Heart left ventricle (tissue), 16 donors: ENCODE data around the gene GGCX. TPM values are rescaled to one million over a fixed set of nuclear protein-coding genes. Genes with fewer than 3 reads are reported as not detected.
"Not testable (repeated sequence)": the region's sequence is repeated elsewhere in the genome, so short reads cannot be mapped to it uniquely, and the experiment has no call there.

Experiments used
- ATAC-seq, 4 donors: fragments of 200-7000 bp; cut with Tn5 transposase; one replicate each; pipeline ENCODE4 v1.9.1; 2020 to 2022; ENCODE audit warnings: moderate library complexity in 4 of 4, mild to moderate bottlenecking in 3 of 4, moderate number of reproducible peaks in 1 of 4
- DNase-seq, 5 donors: peaks; one replicate each; pipeline ENCODE4 v3.0.0-alpha.2; 2020
- H3K27ac ChIP-seq, 12 donors: fragments of 200-600 bp; sonication (generic) in 4 of 12; one replicate each; pipeline versions ENCODE4 v1.5.0 to v1.8.0; 2016 to 2022; ENCODE audit warnings: mild to moderate bottlenecking in 2 of 12
- H3K27me3 ChIP-seq, 9 donors: fragments of 200-600 bp; sonication (generic) in 2 of 9; one replicate each; pipeline versions ENCODE4 v1.5.1 to v1.8.0; 2016 to 2022; ENCODE audit warnings: mild to moderate bottlenecking in 3 of 9
- H3K36me3 ChIP-seq, 9 donors: fragments of 200-600 bp; sonication (generic) in 2 of 9; one replicate each; pipeline versions ENCODE4 v1.5.0 to v1.8.0; 2018 to 2022; ENCODE audit warnings: mild to moderate bottlenecking in 2 of 9
- H3K4me1 ChIP-seq, 12 donors: fragments of 200-600 bp; sonication (generic) in 4 of 12; one replicate each; pipeline versions ENCODE4 v1.5.0 to v1.8.0; 2016 to 2022; ENCODE audit warnings: mild to moderate bottlenecking in 3 of 12
- H3K4me3 ChIP-seq, 12 donors: fragments of 200-600 bp; sonication (generic) in 4 of 12; one replicate each; pipeline versions ENCODE4 v1.5.0 to v1.8.0; 2017 to 2022; ENCODE audit warnings: mild to moderate bottlenecking in 9 of 12, moderate library complexity in 4 of 12
- H3K9me3 ChIP-seq, 12 donors: fragments of 200-600 bp; sonication (generic) in 4 of 12; one replicate each; pipeline versions ENCODE4 v1.5.0 to v1.8.0; 2016 to 2022; ENCODE audit warnings: mild to moderate bottlenecking in 1 of 12
- POLR2A ChIP-seq, 2 donors: fragments of 450-650 bp; IDR thresholded peaks; one replicate each; pipeline ENCODE4 v1.6.1; 2017; ENCODE audit warnings: antibody characterized with exemption in 2 of 2, mild to moderate bottlenecking in 2 of 2, moderate library complexity in 2 of 2
- WGBS, 4 donors: extraction: QIAGEN DNeasy Blood & Tissue Kit in 2 of 4; methylation state at CpG; one replicate each; pipeline versions ENCODE4 v1.1.5 to v1.1.7; 2013 to 2018; 5-methylcytosine and 5-hydroxymethylcytosine counted together
- intact Hi-C, 10 donors: fragments of 100-400 bp; cut with DNase I; formaldehyde crosslinking; loops; one replicate each; pipeline versions ENCODE4 v1.11.1 to v1.14.2; 2022
- polyA plus RNA-seq, 2 donors: library from polyadenylated mRNA; stranded (reverse); fragments of 200-250 nt; gene quantifications; one replicate each; pipeline ENCODE4 v1.2.3, GENCODE V29; 2013
- total RNA-seq, 9 donors: library from RNA; depleted of rRNA in 2 of 9; stranded (reverse); fragments of >200 nt in 2 of 9; fragmentation: NEBNext Ultra II Directional in 3 of 9; extraction: Animal tissue kit (Norgen Biotek cat#: 25700) in 3 of 9; gene quantifications; one replicate each; pipeline versions ENCODE4 v1.1.0 to v1.2.4, GENCODE V29; 2016 to 2023
- TF ChIP-seq, protein P1 (sequence below), 12 donors: fragments of 200-600 bp; sonication (generic) in 4 of 12; IDR thresholded peaks; one replicate each; pipeline versions ENCODE4 v1.5.0 to v1.8.0; 2018 to 2022; ENCODE audit warnings: antibody characterized with exemption in 12 of 12, mild to moderate bottlenecking in 5 of 12
- donor health status: ischemic (EF 13 %, LVEDD 7.1; RV severe dilation, severe dysfunction).
- donor health status: healthy with polysubstance abuse.
- donor health status: DM: no; HTN: yes; CAD: no.
- donor health status: DM: no; HTN: no; CAD: no.
- donor health status: ischemic (EF 25% LVEDD 6.9; RV normal size, moderate dysfunction).
- donor health status: ischemic (EF 25% LVEDD 5.7; RV mildly dilated, moderate dysfunction).
- donor health status: healthy.
- donor health status: DM: yes; HTN: yes; CAD: no.
- donor health status: ischemic (EF 35%, LVEDD 5.7; RV mildly dilated, moderate dysfunction).
- donor health status: nonischemic (EF 11% LVEDD 7.7; RV severe dilation, severe dysfunction).
- donor health status: DM: yes; HTN: yes; CAD: no.
- donor health status: PGD.
- donor health status: ischemic (EF 29% LVEDD 5.4; RV normal size, mild dysfunction).
- donor health status: nonischemic (EF 23%, LVEDD 6.1; RV moderate dilation, normal function).

The GGCX gene
- total and polyA plus RNA-seq, 11 donors, result 12.6 to 30.7 (median 20.8) TPM

DNA sequence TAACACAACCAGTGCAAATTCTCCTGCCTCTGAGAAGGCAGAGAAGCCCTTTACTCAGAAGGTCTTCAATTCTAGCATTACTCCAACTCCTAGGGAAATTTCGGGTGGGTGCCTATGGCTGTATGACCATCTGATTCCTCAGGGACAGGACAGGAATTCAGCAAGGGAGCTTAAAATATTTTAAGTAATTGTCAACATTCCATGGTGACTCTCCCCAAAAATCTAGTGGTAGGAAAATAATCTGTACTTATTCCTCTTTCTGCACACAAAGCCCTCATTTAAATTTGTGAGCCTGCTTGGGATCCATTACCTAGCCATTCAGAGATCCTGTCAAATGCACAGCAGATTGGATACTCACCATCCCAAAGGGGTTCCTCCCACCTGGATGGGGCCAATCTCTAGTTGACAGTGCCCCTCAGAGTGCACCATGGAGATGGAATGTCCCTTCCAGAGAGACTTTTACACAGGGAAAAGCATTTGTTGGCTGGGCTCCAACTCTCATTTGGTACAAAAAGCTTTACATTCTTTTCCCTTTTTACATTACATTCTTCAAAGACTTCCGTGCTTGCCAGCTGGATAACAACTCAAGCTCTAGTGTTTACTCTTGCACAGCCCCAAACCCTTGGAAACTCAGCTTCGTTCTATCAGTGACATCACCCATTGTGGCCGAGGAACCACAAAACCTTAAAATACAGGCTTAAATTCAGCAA, 44.3 kb upstream of the GGCX start:
- H3K36me3 ChIP-seq, result peaks cover 0 to 37% (median 21%) of the 10 kb centered on the region in 9 donors
- TF ChIP-seq POLR2A (IDR thresholded peaks at IDR 0.05), result no peak
- TF ChIP-seq, protein P1, sequence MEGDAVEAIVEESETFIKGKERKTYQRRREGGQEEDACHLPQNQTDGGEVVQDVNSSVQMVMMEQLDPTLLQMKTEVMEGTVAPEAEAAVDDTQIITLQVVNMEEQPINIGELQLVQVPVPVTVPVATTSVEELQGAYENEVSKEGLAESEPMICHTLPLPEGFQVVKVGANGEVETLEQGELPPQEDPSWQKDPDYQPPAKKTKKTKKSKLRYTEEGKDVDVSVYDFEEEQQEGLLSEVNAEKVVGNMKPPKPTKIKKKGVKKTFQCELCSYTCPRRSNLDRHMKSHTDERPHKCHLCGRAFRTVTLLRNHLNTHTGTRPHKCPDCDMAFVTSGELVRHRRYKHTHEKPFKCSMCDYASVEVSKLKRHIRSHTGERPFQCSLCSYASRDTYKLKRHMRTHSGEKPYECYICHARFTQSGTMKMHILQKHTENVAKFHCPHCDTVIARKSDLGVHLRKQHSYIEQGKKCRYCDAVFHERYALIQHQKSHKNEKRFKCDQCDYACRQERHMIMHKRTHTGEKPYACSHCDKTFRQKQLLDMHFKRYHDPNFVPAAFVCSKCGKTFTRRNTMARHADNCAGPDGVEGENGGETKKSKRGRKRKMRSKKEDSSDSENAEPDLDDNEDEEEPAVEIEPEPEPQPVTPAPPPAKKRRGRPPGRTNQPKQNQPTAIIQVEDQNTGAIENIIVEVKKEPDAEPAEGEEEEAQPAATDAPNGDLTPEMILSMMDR (IDR thresholded peaks at IDR 0.05), result no peak

DNA sequence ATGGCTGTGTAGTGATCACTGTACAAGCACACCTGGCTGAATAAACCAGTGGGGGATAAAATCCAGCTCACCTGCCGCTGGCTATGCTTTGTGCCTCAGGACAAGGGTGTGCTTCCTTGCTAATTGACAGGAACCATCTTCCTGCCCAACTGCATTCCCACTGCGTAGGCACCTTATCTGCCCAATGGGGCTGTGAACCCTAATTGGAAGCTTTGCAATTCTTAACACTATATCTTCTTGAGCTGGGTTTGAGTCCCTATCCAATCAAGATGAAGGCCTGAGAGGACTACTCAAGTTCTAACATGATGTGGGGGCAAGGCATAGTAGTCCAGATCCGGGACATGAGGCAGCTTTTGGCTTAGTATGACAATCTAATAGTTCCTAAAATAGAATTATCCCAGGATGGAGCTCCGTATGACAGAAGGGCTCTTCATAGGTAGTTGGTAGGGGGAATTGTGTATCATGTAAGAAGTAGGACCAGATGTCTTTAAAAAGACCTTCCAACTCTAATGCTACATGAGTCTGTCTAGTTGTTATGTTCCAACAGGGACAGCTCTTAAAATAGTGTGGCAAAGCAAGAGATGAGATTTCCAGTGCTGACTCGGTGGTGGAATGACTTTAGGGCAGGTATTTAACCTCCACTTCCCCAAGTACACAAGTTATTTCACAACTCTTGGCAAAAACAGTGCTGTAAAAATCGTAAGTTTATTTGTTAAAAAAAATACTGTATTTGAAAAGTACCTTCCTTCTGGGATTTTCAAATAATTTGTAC, 43.5 kb upstream of the GGCX start:
- WGBS, 4 donors, result 46 to 51% (median 48%) methylated on average over 6 of the region's 6 CpGs
- TF ChIP-seq, protein P1 (IDR thresholded peaks at IDR 0.05), result no peak
- no peak for TF ChIP-seq POLR2A (IDR thresholded peaks at IDR 0.05)
- peaks cover 0 to 78% (median 55%) of the 10 kb centered on the region in 12 donors for H3K4me1 ChIP-seq
- H3K27ac ChIP-seq, result peak overlapping the region; percentile 10 to 90 (median 78)
- DNase-seq, result peak in 1 of 5 donors; percentile 11
- peak overlapping the region in 3 of 12 donors; percentile 7 to 77 (median 77) for H3K4me3 ChIP-seq
- no peaks in the 10 kb centered on the region for H3K27me3 ChIP-seq
- H3K36me3 ChIP-seq, result peaks cover 0 to 38% (median 21%) of the 10 kb centered on the region in 9 donors
- intact Hi-C loops, result loop anchor here in 3 of 10 donors (5.0 kb wide), 3 partner anchors 37 to 182 kb away; partner anchors contain the start of gene GGCX (in 2 of the 3)
- peak in 1 of 4 donors; percentile 3 for ATAC-seq
- no peaks in the 10 kb centered on the region for H3K9me3 ChIP-seq

More for the DNA sequence above, 44.3 kb upstream of the GGCX start:
- Histone ChIP-seq H3K4me1 (peaks cover 0 to 85% (median 60%) of the 10 kb centered on the region in 12 donors), H3K27ac (peak overlapping the region in 11 of 12 donors; percentile 10 to 90 (median 79)), H3K9me3 (no peaks in the 10 kb centered on the region), H3K4me3 (no peak overlapping the region), H3K27me3 (no peaks in the 10 kb centered on the region)
- DNase-seq, result peak in 1 of 5 donors; percentile 12
- WGBS, 4 donors, result 59 to 71% (median 62%) methylated on average over 4 of the region's 4 CpGs
- no peak for ATAC-seq
- intact Hi-C loops, result loop anchor here in 1 of 10 donors (5.0 kb wide), 1 partner anchor 183 kb away; no protein-coding TSS in a partner anchor

DNA sequence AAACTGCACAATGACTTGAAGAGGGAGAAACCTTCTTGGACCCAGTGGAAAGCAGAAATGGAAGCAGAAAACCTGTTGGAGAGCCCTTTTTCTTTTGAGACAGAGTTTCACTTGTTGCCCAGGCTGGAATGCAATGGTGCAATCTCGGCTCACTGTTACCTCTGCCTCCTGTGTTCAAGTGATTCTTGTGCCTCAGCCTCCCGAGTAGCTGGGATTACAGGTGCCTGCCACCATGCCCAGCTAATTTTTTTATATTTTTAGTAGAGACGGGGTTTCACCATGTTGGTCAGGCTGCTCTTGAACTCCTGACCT, 42.8 kb upstream of the GGCX start:
- not testable (repeated sequence) for H3K27me3 ChIP-seq, DNase-seq, H3K9me3 ChIP-seq, ATAC-seq
- 78 to 90% (median 87%) methylated on average over 3 of the region's 3 CpGs for WGBS, 4 donors
- peaks cover 0 to 74% (median 54%) of the 10 kb centered on the region in 12 donors for H3K4me1 ChIP-seq
- peak overlapping the region in 11 of 12 donors; percentile 15 to 90 (median 79) for H3K27ac ChIP-seq
- peak overlapping the region in 7 of 12 donors; percentile 66 to 84 (median 77) for H3K4me3 ChIP-seq
- intact Hi-C loops, result loop anchor here in 3 of 10 donors (5.0 kb wide), 2 partner anchors 37 to 42 kb away; partner anchors contain the start of gene GGCX (in 2 of the 3)
- peaks cover 0 to 40% (median 19%) of the 10 kb centered on the region in 9 donors for H3K36me3 ChIP-seq

DNA sequence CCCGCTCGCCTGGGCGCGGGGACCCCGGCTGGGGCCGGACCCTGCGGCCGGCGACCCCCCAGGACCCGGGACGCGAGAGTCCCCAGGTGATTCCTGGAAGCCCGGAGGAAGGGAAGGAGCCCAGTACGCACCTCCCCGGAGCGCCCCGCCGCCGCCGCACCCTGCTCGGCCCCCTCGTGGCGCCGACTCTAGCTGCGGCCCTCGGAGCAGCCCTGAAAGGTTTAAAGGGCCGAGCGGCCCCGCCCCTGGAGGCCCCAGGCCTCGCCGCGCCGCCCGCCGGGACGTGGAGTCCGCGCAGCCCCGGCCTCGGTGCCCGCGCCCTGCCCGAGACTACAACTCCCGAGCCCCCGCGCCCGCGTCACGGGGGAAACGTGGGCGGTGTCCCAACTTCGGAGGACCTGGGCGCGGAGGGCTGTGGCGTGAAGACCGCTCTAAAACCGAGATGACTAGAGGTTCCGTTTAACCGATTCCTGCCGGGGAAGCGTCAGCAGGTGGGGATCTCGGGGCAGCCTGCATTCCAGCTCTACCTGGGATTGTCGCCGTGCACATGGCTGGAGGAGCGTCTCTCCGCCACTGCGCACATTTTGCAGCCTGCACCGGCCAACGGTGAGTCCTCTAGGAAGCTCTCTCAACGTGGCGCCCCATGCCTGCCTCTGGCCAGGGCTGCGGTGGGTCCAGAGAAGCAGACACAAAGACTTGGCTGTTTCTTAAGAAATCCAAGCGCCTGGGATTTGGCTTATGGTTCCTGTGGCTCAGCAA, 41.4 kb upstream of the GGCX start, which contains the start of gene TMEM150A:
TSS of gene TMEM150A (minus strand) at position 223 of the 759 bp plus-strand sequence. CDS start 750 bp downstream, outside the sequence.
- Histone ChIP-seq H3K36me3 (peaks cover 0 to 40% (median 23%) of the 10 kb centered on the region in 9 donors), H3K9me3 (no peaks in the 10 kb centered on the region), H3K4me3 (peak within 1 kb of the TSS; percentile 59 to 87 (median 77)), H3K4me1 (peaks cover 0 to 61% (median 48%) of the 10 kb centered on the region in 12 donors), H3K27me3 (no peaks in the 10 kb centered on the region), H3K27ac (peak within 1 kb of the TSS; percentile 78 to 93 (median 88))
- WGBS, 4 donors, result 0 to 1% (median 0%) methylated on average over 43 to 73 of the region's 73 CpGs
- ATAC-seq (peak; percentile 83 to 96 (median 94)), DNase-seq (peak; percentile 95 to 98 (median 96))
- intact Hi-C loops, result loop anchor here in 4 of 10 donors (2.0 to 5.0 kb wide), 3 partner anchors 35 to 42 kb away; partner anchors contain the start of gene GGCX (in 3 of the 4)
- TF ChIP-seq POLR2A (IDR thresholded peaks at IDR 0.05), result peak; percentile 56 to 97
- TF ChIP-seq, protein P1 (IDR thresholded peaks at IDR 0.05), result peak; percentile 12 to 67 (median 48)
